ENCODE measurements around the gene TMEM179. TPM values are rescaled to one million over a fixed set of nuclear protein-coding genes. Genes with fewer than 3 reads are reported as not detected.

TMEM179 gene
- total and polyA plus RNA-seq, 7 experiments from 2014 or later, result 0.15 TPM; not detected in 6

DNA sequence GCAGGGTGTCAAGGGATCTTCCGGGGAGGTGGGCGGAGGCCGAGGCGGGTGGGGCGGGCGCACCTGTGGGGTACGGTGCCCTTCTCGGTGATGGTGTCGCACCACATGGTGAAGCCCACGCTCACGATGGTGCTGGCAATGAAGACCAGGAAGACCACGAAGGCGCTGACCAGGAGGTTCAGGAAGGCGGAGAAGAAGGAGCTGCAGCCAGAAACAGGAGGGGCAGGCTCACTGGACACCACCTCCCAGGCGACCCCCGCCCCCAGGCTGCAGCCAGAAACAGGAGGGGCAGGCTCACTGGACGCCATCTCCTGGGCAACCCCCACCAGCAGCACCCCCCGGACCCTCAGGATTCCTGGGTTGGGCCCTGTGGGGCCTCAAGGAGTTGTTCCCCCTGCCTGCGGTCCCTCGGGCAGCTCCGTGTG, 7.6 kb downstream of the TMEM179 start:
- ChIA-PET CTCF (no interaction called here), POLR2A (no interaction called here)
- Mint-ChIP-seq H3K9me3 (peaks cover 0 to 1% (median 0%) of the 10 kb centered on the region in 11 donors), H3K27me3 (peaks cover 0 to 23% (median 19%) of the 10 kb centered on the region in 5 donors), H3K4me3 (no peak overlapping the region), H3K27ac (no peak overlapping the region), H3K4me1 (peaks cover 0 to 6% (median 3%) of the 10 kb centered on the region in 7 donors), H3K36me3 (no peaks in the 10 kb centered on the region)
- Histone ChIP-seq H3K27ac (ENCODE audit: low read depth, low read length) (no peak overlapping the region), H3K4me1 (ENCODE audit: control insufficient read depth in 2 of 2, insufficient read depth in 2 of 2, low read length in 2 of 2) (no peaks in the 10 kb centered on the region), H3K9me3 (ENCODE audit: control insufficient read depth in 2 of 3, low read length in 3 of 3) (no peaks in the 10 kb centered on the region), H3K4me3 (ENCODE audit: low read length) (no peak overlapping the region), H3K27me3 (ENCODE audit: control insufficient read depth in 2 of 2, insufficient read depth in 2 of 2, low read length in 2 of 2) (no peaks in the 10 kb centered on the region), H3K36me3 (ENCODE audit: control insufficient read depth in 2 of 3, insufficient read depth in 3 of 3, low read length in 3 of 3) (no peaks in the 10 kb centered on the region)
- intact Hi-C loops (cut with micrococcal nuclease), result no loop called here
- no peak for DNase-seq
- ATAC-seq, result no peak

DNA sequence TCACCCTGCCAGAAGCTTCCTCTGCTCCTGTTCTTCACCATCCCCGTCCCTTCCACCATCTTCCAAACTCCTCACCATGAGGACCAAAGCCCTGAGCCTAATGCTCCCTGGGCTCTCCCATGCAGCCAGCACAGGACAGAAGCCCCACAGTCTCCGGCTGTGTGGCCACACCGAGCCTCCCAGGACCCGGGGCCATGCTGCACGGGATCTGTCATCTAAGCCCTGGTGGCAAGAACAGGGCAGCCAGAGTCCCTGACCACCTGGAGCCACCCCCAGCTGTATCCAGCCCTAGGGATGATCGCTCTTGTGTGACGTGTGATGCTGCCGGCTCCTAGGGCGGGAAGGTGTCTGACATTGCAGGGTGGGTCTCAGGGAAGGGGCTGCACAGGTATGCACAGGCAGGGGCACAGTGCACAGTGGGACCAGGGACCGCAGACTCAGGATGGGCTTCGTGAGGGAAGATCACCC, 8.1 kb downstream of the TMEM179 start:
- Histone ChIP-seq H3K27me3 (ENCODE audit: control insufficient read depth in 2 of 2, insufficient read depth in 2 of 2, low read length in 2 of 2) (no peaks in the 10 kb centered on the region), H3K27ac (ENCODE audit: low read depth, low read length) (no peak overlapping the region), H3K9me3 (ENCODE audit: control insufficient read depth in 2 of 3, low read length in 3 of 3) (no peaks in the 10 kb centered on the region), H3K4me1 (ENCODE audit: control insufficient read depth in 2 of 2, insufficient read depth in 2 of 2, low read length in 2 of 2) (no peaks in the 10 kb centered on the region), H3K4me3 (ENCODE audit: low read length) (no peak overlapping the region), H3K36me3 (ENCODE audit: control insufficient read depth in 2 of 3, insufficient read depth in 3 of 3, low read length in 3 of 3) (no peaks in the 10 kb centered on the region)
- Mint-ChIP-seq H3K9me3 (peaks cover 0 to 1% (median 0%) of the 10 kb centered on the region in 11 donors), H3K4me3 (no peak overlapping the region), H3K4me1 (peaks cover 0 to 6% (median 3%) of the 10 kb centered on the region in 7 donors), H3K27ac (no peak overlapping the region), H3K36me3 (no peaks in the 10 kb centered on the region), H3K27me3 (peaks cover 0 to 23% (median 17%) of the 10 kb centered on the region in 5 donors)
- ChIA-PET POLR2A (no interaction called here), CTCF (no interaction called here)
- ATAC-seq, result no peak
- no peak for DNase-seq
- intact Hi-C loops (cut with micrococcal nuclease), result no loop called here

DNA sequence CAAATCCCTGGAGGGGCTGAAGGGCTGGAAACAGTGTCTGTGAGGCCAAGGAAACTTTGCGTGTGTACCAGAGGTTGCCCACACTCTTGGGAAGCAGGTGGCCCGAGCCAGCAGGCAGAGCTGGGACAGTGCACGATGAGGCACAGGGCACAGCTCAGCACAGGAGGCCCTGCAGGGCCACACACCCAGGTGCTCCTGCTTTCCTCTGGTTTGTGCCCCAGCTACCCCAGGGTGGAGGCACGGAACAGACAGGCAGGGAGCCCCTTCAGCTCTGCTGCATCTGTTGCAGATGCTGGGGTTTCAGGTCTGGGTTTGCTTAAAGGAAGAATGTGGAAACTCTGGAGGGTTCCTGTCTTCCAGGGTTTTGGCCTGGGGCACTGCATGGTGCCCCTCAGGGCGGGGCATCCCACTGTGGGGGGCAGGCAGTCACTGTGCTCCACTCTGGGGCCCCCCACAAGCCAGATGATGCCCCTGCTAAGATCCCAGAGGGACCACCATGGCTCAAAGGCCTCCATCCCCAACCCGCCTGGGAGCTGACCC, 8.6 kb downstream of the TMEM179 start:
- Mint-ChIP-seq H3K27me3 (peaks cover 0 to 23% (median 14%) of the 10 kb centered on the region in 5 donors), H3K9me3 (peaks cover 0 to 1% (median 0%) of the 10 kb centered on the region in 11 donors), H3K36me3 (no peaks in the 10 kb centered on the region), H3K27ac (no peak overlapping the region), H3K4me1 (peaks cover 0 to 6% (median 3%) of the 10 kb centered on the region in 7 donors), H3K4me3 (no peak overlapping the region)
- ChIA-PET CTCF (no interaction called here), POLR2A (no interaction called here)
- Histone ChIP-seq H3K27ac (ENCODE audit: low read depth, low read length) (no peak overlapping the region), H3K4me1 (ENCODE audit: control insufficient read depth in 2 of 2, insufficient read depth in 2 of 2, low read length in 2 of 2) (no peaks in the 10 kb centered on the region), H3K4me3 (ENCODE audit: low read length) (no peak overlapping the region), H3K9me3 (ENCODE audit: control insufficient read depth in 2 of 3, low read length in 3 of 3) (no peaks in the 10 kb centered on the region), H3K27me3 (ENCODE audit: control insufficient read depth in 2 of 2, insufficient read depth in 2 of 2, low read length in 2 of 2) (no peaks in the 10 kb centered on the region), H3K36me3 (ENCODE audit: control insufficient read depth in 2 of 3, insufficient read depth in 3 of 3, low read length in 3 of 3) (no peaks in the 10 kb centered on the region)
- intact Hi-C loops (cut with micrococcal nuclease), result no loop called here
- DNase-seq (no peak), ATAC-seq (no peak)

GRCh38 chr14:104595116-104595675, 9.4 kb downstream of the TMEM179 start:
- Mint-ChIP-seq H3K27ac (no peak overlapping the region), H3K36me3 (no peaks in the 10 kb centered on the region), H3K4me3 (no peak overlapping the region), H3K4me1 (peaks cover 0 to 1% (median 0%) of the 10 kb centered on the region in 7 donors), H3K27me3 (peaks cover 0 to 17% (median 9%) of the 10 kb centered on the region in 5 donors), H3K9me3 (peaks cover 0 to 1% (median 0%) of the 10 kb centered on the region in 11 donors)
- intact Hi-C loops (cut with micrococcal nuclease), result no loop called here
- POLR2A ChIA-PET, result no interaction called here
- CTCF ChIA-PET, result no interaction called here
- H3K4me3 ChIP-seq (ENCODE audit: low read length), result no peak overlapping the region
- H3K27ac ChIP-seq (ENCODE audit: low read depth, low read length), result no peak overlapping the region
- ATAC-seq, result no peak
- DNase-seq, result no peak
- H3K27me3 ChIP-seq (ENCODE audit: control insufficient read depth in 2 of 2, insufficient read depth in 2 of 2, low read length in 2 of 2), result no peaks in the 10 kb centered on the region
- H3K4me1 ChIP-seq (ENCODE audit: control insufficient read depth in 2 of 2, insufficient read depth in 2 of 2, low read length in 2 of 2), result no peaks in the 10 kb centered on the region
- H3K9me3 ChIP-seq (ENCODE audit: control insufficient read depth in 2 of 3, low read length in 3 of 3), result no peaks in the 10 kb centered on the region
- H3K36me3 ChIP-seq (ENCODE audit: control insufficient read depth in 2 of 3, insufficient read depth in 3 of 3, low read length in 3 of 3), result no peaks in the 10 kb centered on the region

DNA sequence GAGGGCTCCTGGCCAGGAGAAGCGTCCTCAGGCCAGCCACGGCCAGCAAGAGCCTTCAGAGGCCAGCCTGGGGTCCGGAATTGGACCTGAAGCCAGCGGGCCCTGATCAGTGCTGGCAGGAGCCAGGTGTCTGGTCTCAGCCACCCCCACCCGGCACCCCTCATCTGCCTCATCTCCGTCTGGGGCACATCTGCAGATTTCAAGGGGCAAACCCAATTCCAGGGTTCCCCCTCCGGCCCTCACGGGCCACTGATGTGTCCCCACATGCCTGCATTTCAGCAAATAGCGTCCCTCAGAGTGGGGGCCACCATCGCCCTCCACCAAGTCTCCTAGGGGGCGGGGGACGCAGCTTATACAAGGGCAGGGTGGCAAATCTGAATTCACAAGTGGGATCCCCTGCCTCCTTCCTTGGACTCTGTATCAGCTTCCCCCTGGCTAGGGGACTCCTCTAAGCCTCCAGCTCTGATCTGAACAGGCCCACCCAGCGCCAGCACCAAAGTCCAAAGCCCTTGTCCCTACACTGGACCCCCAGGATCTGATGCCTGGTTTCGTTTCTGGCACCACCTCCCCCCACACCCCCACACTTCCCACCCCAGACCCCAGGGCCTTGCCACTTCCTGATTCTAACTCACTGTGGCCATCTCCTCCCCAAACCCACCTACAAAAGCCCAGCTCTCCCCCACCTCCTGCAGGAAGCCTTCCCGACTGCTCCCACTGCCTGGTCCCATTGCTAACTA, 10.1 kb downstream of the TMEM179 start:
- Mint-ChIP-seq H3K4me1 (peaks cover 0 to 1% (median 0%) of the 10 kb centered on the region in 7 donors), H3K27ac (no peak overlapping the region), H3K36me3 (no peaks in the 10 kb centered on the region), H3K4me3 (no peak overlapping the region), H3K9me3 (peaks cover 0 to 1% (median 0%) of the 10 kb centered on the region in 11 donors), H3K27me3 (peaks cover 0 to 13% (median 7%) of the 10 kb centered on the region in 5 donors)
- CTCF ChIA-PET, result no interaction called here
- no peaks in the 10 kb centered on the region for H3K27me3 ChIP-seq (ENCODE audit: control insufficient read depth in 2 of 2, insufficient read depth in 2 of 2, low read length in 2 of 2)
- no peak overlapping the region for H3K4me3 ChIP-seq (ENCODE audit: low read length)
- DNase-seq (no peak), ATAC-seq (no peak)
- no peak overlapping the region for H3K27ac ChIP-seq (ENCODE audit: low read depth, low read length)
- H3K9me3 ChIP-seq (ENCODE audit: control insufficient read depth in 2 of 3, low read length in 3 of 3), result no peaks in the 10 kb centered on the region
- H3K4me1 ChIP-seq (ENCODE audit: control insufficient read depth in 2 of 2, insufficient read depth in 2 of 2, low read length in 2 of 2), result no peaks in the 10 kb centered on the region
- POLR2A ChIA-PET, result no interaction called here
- H3K36me3 ChIP-seq (ENCODE audit: control insufficient read depth in 2 of 3, insufficient read depth in 3 of 3, low read length in 3 of 3), result no peaks in the 10 kb centered on the region
- intact Hi-C loops (cut with micrococcal nuclease), result no loop called here

GRCh38 chr14:104593710-104594136, 10.8 kb downstream of the TMEM179 start:
- H3K27ac Mint-ChIP-seq, result no peak overlapping the region
- Histone ChIP-seq H3K4me1 (ENCODE audit: control insufficient read depth in 2 of 2, insufficient read depth in 2 of 2, low read length in 2 of 2) (no peaks in the 10 kb centered on the region), H3K27ac (ENCODE audit: low read depth, low read length) (no peak overlapping the region), H3K27me3 (ENCODE audit: control insufficient read depth in 2 of 2, insufficient read depth in 2 of 2, low read length in 2 of 2) (no peaks in the 10 kb centered on the region), H3K4me3 (ENCODE audit: low read length) (no peak overlapping the region), H3K36me3 (ENCODE audit: control insufficient read depth in 2 of 3, insufficient read depth in 3 of 3, low read length in 3 of 3) (no peaks in the 10 kb centered on the region), H3K9me3 (ENCODE audit: control insufficient read depth in 2 of 3, low read length in 3 of 3) (no peaks in the 10 kb centered on the region)
- no peak for DNase-seq
- H3K27me3 Mint-ChIP-seq, result peaks cover 0 to 13% (median 5%) of the 10 kb centered on the region in 5 donors
- H3K36me3 Mint-ChIP-seq, result no peaks in the 10 kb centered on the region
- no peak for ATAC-seq
- peaks cover 0 to 1% (median 0%) of the 10 kb centered on the region in 7 donors for H3K4me1 Mint-ChIP-seq
- intact Hi-C loops (cut with micrococcal nuclease), result no loop called here
- POLR2A ChIA-PET, result no interaction called here
- no peak overlapping the region for H3K4me3 Mint-ChIP-seq
- peaks cover 0 to 1% (median 0%) of the 10 kb centered on the region in 11 donors for H3K9me3 Mint-ChIP-seq
- CTCF ChIA-PET, result no interaction called here

Data from naive thymus-derived CD4-positive, alpha-beta T cell (primary cell).